Rectal smooth muscle tissue (tissue), 1 donor: ENCODE results near the gene SERP1.

Source experiments
- H3K27ac ChIP-seq: one replicate; pipeline ENCODE4 v1.7.0; 2013; ENCODE audit warnings: low read depth, low read length, inconsistent platforms
- H3K27me3 ChIP-seq: one replicate; pipeline ENCODE4 v1.7.0; 2013; ENCODE audit warnings: low read length; ENCODE audit not compliant: control insufficient read depth, insufficient read depth
- H3K36me3 ChIP-seq: one replicate; pipeline ENCODE4 v1.7.0; 2013; ENCODE audit warnings: low read length; ENCODE audit not compliant: control insufficient read depth, insufficient read depth
- H3K4me1 ChIP-seq: one replicate; pipeline ENCODE4 v1.7.0; 2013; ENCODE audit warnings: low read length; ENCODE audit not compliant: control insufficient read depth, insufficient read depth
- H3K4me3 ChIP-seq: one replicate; pipeline ENCODE4 v1.7.0; 2013; ENCODE audit warnings: low read length
- H3K9ac ChIP-seq: one replicate; pipeline ENCODE4 v1.7.0; 2013; ENCODE audit warnings: low read length

Gene SERP1

DNA sequence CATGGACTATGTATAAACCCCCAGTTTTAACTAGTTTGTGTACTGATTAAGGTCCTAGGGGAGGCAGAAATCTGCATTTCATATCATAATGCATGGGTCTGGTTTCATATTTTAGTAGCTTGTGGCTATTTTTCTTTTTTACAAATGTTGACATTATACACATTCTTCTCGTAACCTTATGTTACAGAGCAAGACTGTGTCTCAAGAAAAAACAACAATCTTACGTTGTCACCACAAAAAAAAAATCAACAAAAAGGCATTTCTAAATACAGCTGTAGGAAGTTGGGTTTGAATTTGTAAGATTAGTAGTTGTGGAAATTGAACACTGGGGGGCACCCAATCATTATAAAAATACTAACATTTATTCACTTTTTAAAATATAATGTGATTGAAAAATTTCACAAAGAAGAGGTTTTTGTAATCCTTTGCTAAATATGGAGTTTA, 17.9 kb downstream of the SERP1 start:
- Histone ChIP-seq H3K36me3 (no peaks in the 10 kb centered on the region), H3K27ac (no peak overlapping the region), H3K4me3 (no peak overlapping the region), H3K27me3 (no peaks in the 10 kb centered on the region), H3K9ac (no peak overlapping the region), H3K4me1 (no peaks in the 10 kb centered on the region)

DNA sequence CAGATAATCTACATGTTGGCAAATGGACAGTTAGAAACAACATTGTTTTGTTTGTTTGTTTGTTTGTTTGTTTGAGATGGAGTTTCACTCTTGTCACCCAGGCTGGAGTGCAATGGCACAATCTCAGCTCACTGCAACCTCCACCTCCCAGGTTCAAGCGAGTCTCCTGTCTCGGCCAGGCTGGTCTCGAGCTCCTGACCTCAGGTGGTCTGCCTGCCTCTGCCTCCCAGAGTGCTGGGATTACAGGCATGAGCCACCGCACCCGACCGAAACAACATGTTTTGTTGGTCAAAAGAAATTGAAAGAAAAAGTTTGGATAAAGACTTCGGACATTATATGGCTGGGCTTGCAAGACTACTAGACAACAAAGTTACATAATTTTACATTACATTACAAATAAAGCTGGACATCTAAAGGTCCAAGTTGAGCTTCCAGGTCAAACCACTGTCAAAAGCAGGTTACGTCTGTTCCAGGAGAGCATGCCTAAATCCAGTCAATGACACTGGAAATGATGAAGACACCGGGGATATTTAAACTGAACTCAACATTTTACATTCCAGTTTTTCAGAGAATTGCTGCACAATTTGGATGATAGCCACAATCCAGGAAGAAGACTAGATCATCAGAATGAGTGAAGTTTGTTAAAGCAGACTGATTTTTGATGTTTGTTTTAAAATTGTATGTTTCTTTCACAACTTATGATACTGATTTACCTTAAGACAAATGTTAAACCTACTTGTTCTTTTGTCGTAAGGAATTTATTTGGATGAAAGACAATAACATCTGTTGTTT, 18.6 kb downstream of the SERP1 start:
- Histone ChIP-seq H3K36me3 (no peaks in the 10 kb centered on the region), H3K4me1 (no peaks in the 10 kb centered on the region), H3K27me3 (no peaks in the 10 kb centered on the region), H3K27ac (no peak overlapping the region), H3K4me3 (no peak overlapping the region), H3K9ac (no peak overlapping the region)

DNA sequence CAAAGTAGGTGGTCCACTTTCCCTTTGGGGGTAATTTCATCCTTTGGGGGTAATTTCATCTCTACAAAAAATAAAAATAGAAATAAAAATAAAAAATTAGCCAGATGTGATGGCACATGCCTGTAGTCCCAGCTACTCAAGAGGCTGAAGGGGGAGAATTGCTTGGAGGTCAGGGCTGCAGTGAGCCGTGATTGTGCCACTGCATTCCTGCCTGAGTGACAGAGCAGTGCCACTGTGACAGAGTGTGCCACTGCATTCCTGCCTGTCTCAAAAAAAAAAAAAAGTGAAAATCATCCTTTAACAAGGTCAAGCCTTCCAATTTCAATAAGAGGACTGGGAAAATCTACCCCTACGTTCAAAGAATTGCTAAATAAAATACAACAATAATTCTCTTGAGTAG, 22.8 kb downstream of the SERP1 start:
- no peak overlapping the region for H3K9ac ChIP-seq
- no peaks in the 10 kb centered on the region for H3K27me3 ChIP-seq
- H3K36me3 ChIP-seq: no peaks in the 10 kb centered on the region
- H3K4me3 ChIP-seq: no peak overlapping the region
- H3K27ac ChIP-seq: no peak overlapping the region
- no peaks in the 10 kb centered on the region for H3K4me1 ChIP-seq

DNA sequence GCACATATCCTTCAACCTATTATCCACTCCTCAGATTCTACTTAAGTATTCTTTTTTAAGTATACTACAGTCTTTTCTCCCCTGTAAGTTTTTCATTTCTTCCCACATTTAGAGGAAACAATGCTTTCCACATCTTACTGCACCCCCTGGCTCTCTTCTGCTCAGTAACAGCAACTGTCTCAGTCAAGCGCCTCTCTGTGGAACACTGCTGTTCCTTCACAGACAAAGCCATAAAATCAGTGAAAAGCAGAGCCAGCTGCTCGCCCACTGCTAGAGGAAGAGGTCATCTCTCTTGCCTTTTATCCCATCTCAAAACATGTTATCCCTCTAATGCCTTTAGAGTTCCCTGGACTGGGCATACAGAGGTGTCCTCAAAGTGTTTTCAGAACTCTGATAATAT, 24.8 kb downstream of the SERP1 start:
- no peak overlapping the region for H3K4me3 ChIP-seq
- H3K9ac ChIP-seq: no peak overlapping the region
- H3K36me3 ChIP-seq: no peaks in the 10 kb centered on the region
- no peaks in the 10 kb centered on the region for H3K4me1 ChIP-seq
- H3K27ac ChIP-seq: no peak overlapping the region
- no peaks in the 10 kb centered on the region for H3K27me3 ChIP-seq

DNA sequence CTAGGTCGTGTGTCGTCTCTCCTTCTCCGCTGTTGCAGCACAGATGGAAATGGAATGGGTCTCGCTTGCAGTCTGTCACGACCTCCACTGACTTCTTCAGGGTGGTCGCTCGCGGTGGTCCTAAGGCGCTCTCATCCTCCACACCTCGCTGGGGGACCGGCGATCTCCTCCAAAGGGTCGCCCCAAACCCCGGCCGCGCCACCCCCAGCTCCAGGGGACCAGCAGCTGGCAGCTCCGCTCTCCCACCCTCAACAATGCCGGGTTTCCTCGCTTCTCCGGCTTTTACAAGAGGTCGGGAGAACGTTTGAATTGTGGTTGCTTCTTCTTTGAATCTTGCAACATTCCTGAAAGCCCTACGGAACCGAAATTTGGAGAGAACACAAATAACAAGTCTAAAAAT, 25.9 kb downstream of the SERP1 start:
- H3K36me3 ChIP-seq: no peaks in the 10 kb centered on the region
- no peak overlapping the region for H3K9ac ChIP-seq
- no peaks in the 10 kb centered on the region for H3K4me1 ChIP-seq
- no peak overlapping the region for H3K4me3 ChIP-seq
- H3K27ac ChIP-seq: no peak overlapping the region
- H3K27me3 ChIP-seq: no peaks in the 10 kb centered on the region

DNA sequence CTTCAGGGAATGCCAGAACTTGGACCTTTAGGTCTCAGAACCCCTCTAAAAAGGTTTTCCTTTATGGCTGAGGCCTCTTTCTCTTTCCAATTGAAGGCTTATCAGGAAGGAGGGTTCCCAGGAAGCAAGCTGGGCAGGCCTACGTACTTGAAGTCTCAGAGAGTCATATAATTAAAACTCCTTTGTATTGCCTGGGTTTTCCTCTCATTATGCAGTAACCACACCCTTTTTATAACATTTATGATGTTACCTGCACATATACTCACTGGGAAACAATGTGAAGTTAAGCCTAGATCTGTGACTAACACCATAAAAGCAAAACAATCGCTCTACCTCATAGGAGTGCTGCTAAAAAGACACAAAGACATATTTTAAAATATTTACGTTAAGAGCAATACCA, 27.3 kb downstream of the SERP1 start:
- H3K27ac ChIP-seq: no peak overlapping the region
- H3K9ac ChIP-seq: no peak overlapping the region
- no peak overlapping the region for H3K4me3 ChIP-seq
- H3K4me1 ChIP-seq: no peaks in the 10 kb centered on the region
- no peaks in the 10 kb centered on the region for H3K36me3 ChIP-seq
- H3K27me3 ChIP-seq: no peaks in the 10 kb centered on the region

DNA sequence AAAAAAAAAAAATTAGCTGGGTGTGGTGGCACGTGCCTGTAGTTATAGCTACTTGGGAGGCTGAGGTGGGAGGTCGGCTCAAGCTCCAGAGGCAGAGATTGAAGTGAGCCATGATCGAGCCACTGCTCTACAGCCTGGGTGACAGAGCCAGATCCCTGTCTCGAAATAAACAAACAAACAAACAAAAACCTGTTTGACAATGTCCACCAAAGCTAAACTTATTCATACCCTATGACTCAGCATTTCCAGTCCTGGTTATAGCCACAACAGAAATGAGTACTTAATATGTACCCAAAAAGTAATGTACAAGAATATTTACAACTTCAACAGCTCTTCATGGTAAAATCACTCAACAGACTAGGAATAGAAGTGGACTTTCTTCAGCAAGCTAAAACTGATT, 31.1 kb downstream of the SERP1 start:
- no peak overlapping the region for H3K4me3 ChIP-seq
- no peaks in the 10 kb centered on the region for H3K27me3 ChIP-seq
- no peak overlapping the region for H3K9ac ChIP-seq
- no peak overlapping the region for H3K27ac ChIP-seq
- no peaks in the 10 kb centered on the region for H3K36me3 ChIP-seq
- no peaks in the 10 kb centered on the region for H3K4me1 ChIP-seq

DNA sequence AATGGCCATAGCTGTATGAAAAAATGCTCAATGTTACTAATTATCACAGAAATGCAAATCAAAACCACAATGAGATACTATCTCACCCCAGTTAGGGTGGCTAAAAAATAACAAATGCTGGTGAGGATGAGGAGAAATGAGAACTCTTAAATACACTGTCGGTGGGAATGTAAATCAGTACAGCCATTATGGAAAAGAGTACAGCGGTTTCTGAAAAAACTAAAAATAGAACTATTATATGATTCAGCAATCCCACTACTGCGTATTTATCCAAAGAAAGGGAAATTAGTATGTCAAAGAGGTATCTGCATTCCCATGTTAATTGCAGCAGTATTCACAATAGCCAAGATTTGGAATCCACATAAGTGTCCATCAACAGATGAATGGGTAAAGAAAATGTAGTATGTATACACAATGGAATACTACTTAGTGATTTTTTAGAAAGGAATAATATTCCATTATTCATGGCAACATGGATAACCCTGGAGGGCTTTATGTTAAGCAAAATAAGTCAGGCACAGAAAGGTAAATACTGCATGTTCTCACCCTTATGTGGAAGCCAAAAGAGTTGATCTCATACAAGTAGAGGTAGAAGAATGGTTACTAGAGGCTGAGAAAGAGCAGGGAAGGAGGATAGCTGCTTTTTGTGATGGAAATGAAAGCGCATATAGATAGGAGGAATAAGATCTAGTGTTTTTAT, 35.0 kb downstream of the SERP1 start:
- Histone ChIP-seq H3K36me3 (no peaks in the 10 kb centered on the region), H3K27me3 (no peaks in the 10 kb centered on the region), H3K27ac (no peak overlapping the region)

DNA sequence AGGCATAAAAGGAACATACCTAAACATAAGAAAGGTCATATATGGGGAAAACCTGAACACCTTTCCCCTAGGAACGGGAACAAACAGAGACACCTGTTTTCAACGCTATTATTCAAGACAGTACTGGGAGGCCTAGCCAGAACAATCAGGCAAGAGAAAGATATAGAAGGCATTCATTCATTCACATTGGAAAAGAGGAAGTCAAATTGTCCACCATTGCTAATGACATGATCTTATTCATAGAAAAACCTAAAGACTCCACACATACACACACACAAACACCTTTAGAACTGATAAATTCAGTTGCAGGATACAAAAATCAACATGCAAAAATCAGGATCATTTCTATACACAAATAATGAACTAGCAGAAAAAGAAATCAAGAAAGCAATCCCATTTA, 36.5 kb downstream of the SERP1 start:
- H3K36me3 ChIP-seq: no peaks in the 10 kb centered on the region
- H3K27me3 ChIP-seq: no peaks in the 10 kb centered on the region
- no peaks in the 10 kb centered on the region for H3K4me1 ChIP-seq
- no peak overlapping the region for H3K9ac ChIP-seq
- no peak overlapping the region for H3K27ac ChIP-seq
- no peak overlapping the region for H3K4me3 ChIP-seq

More for the DNA sequence above, 35.0 kb downstream of the SERP1 start:
- Histone ChIP-seq H3K4me3 (no peak overlapping the region), H3K4me1 (no peaks in the 10 kb centered on the region), H3K9ac (no peak overlapping the region)

DNA sequence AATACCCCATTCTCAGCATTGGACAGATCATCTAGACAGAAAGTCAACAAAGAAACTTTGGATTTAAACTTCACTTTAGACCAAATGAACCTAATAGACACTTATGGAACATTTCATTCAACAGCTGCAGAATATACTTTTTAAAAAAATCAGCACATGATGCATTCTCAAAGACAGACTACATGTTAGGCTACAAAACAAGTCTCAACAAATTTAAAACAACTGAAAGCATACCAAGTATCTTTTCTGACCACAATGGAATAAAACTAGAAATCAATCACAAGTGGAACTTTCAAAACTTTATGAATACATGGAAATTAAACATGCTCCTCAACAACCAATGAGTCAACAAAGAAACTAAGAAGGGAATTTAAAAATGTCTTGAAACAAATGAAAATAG, 37.9 kb downstream of the SERP1 start:
- H3K9ac ChIP-seq: no peak overlapping the region
- no peak overlapping the region for H3K4me3 ChIP-seq
- H3K27me3 ChIP-seq: no peaks in the 10 kb centered on the region
- no peaks in the 10 kb centered on the region for H3K4me1 ChIP-seq
- H3K27ac ChIP-seq: no peak overlapping the region
- H3K36me3 ChIP-seq: no peaks in the 10 kb centered on the region

DNA sequence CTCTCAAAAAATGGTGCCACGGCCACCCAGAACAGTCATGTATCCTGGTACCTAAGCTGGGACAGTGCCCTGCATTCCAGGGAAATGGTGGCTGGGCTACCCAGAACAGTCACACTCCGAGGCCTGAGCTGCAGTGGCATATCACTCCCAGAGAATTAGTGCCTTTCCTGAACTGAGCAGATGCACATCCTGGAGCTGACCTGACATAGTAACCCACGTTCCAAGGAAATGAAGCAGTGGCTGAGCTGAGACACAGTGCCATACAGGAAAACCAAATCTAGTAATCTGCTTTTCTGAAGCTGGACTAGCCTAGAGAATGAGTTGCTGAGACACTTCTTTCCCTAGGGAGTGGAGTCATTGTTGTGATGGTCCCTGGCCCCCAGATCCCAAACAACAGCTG, 41.8 kb downstream of the SERP1 start:
- H3K36me3 ChIP-seq: no peaks in the 10 kb centered on the region
- no peak overlapping the region for H3K27ac ChIP-seq
- no peaks in the 10 kb centered on the region for H3K27me3 ChIP-seq
- no peak overlapping the region for H3K9ac ChIP-seq
- H3K4me3 ChIP-seq: no peak overlapping the region
- no peaks in the 10 kb centered on the region for H3K4me1 ChIP-seq

DNA sequence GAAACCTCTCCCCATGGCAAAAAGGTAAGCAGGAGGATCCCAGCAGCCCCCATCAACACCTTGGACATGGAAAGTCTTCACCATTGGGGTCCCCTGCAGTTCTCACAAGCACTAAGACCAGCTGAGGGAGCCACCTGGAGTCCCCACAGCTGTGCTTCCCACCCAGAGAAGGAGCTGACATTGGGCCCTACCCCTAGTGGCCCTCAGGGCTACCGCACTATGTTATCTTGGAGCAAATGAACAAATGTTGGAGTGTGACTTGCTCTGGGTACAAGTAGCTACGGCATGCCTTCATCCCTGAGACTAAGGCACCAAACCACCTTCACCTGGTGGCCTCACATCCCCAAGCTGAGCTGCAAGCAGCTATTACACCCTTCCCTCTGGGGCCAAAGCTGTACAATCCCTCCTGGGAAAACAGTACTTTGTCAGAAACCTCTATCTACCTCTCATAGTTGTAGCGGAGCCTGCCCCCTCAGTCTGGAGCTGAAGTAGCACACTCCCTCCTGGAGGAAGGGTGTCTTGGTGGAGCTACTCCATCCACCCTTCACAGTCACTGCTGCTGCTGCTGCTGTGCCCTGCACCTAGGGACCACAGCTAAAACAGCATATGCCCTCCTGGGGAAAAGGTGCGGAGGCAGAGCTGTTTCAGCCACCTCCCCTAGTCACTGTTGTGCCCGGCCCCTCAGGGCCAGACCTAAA, 42.7 kb downstream of the SERP1 start:
- Histone ChIP-seq H3K36me3 (no peaks in the 10 kb centered on the region), H3K9ac (no peak overlapping the region), H3K4me3 (no peak overlapping the region), H3K27me3 (no peaks in the 10 kb centered on the region), H3K4me1 (no peaks in the 10 kb centered on the region), H3K27ac (no peak overlapping the region)
